Stomach (tissue), 4 donors: ENCODE data around the gene KAT7.

Experiments
- CTCF ChIP-seq, 7 experiments: fragments of 450-650 bp in 4 of 7; fragments of 200-600 bp in 3 of 7; sonication (generic) in 3 of 7; IDR thresholded peaks; one replicate each; pipeline ENCODE4 v1.5.1; 2016 to 2019; ENCODE audit warnings: antibody characterized with exemption in 7 of 7, control low read depth in 2 of 7, mild to moderate bottlenecking in 1 of 7
- POLR2A ChIP-seq, 4 donors: fragments of 450-650 bp; IDR thresholded peaks; one replicate each; pipeline ENCODE4 v1.6.1; 2016; ENCODE audit warnings: antibody characterized with exemption in 4 of 4, control low read depth in 2 of 4, mild to moderate bottlenecking in 1 of 4, moderate library complexity in 1 of 4
- POLR2AphosphoS5 ChIP-seq, 3 donors: sonication (generic); formaldehyde crosslinking; IDR thresholded peaks; one replicate each; pipeline ENCODE4 v1.6.1; 2016; ENCODE audit warnings: antibody characterized with exemption in 3 of 3

DNA sequence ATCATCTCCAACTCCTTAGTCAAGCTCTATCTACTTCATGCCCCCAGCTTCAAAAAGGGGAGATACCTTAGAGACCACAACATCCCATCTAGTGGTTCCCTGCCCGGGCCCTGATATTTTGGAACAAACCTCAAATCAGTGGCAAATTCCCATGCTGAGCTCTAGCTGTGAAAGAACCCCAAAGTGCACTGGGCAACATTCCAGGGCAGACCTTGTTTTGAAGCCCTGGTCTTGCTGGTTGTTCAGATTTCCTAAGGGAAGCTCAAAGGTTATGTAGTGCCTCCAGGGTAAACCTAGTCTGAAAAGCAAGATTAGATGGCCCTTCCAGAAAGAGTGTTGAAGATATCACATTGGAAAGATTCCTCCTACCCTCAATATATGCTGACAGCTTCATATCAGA, 40.8 kb upstream of the KAT7 start:
- TF ChIP-seq CTCF (IDR thresholded peaks at IDR 0.05) (no peak), POLR2A (IDR thresholded peaks at IDR 0.05) (no peak), POLR2AphosphoS5 (IDR thresholded peaks at IDR 0.05) (no peak)
